HEK293T (cell line): ENCODE results near the gene MICALL2.

Source experiments
- ARNT ChIP-seq: fragments of 450-650 bp; IDR thresholded peaks from 2 replicates; pipeline ENCODE4 v1.6.1; 2017; ENCODE audit warnings: mild to moderate bottlenecking
- BHLHE40 ChIP-seq: fragments of 450-650 bp; IDR thresholded peaks from 2 replicates; pipeline ENCODE4 v1.6.1; 2016; ENCODE audit warnings: mild to moderate bottlenecking, moderate library complexity, borderline replicate concordance
- CTBP1 ChIP-seq: fragments of 450-650 bp; IDR thresholded peaks from 2 replicates; pipeline ENCODE4 v1.6.1; 2016; ENCODE audit warnings: borderline replicate concordance
- ELF4 ChIP-seq: fragments of 450-650 bp; IDR thresholded peaks from 2 replicates; pipeline ENCODE4 v1.6.1; 2017; ENCODE audit warnings: antibody characterized with exemption
- FOXA1 ChIP-seq: fragments of 450-650 bp; IDR thresholded peaks from 2 replicates; pipeline ENCODE4 v1.6.1; 2016; ENCODE audit warnings: mild to moderate bottlenecking
- FOXM1 ChIP-seq: fragments of 450-650 bp; IDR thresholded peaks from 2 replicates; pipeline ENCODE4 v1.6.1; 2017; ENCODE audit warnings: mild to moderate bottlenecking, borderline replicate concordance
- HDGF ChIP-seq: fragments of 450-650 bp; IDR thresholded peaks from 2 replicates; pipeline ENCODE4 v1.6.1; 2017; ENCODE audit warnings: antibody characterized with exemption, borderline replicate concordance
- LEF1 ChIP-seq: fragments of 450-650 bp; IDR thresholded peaks from 2 replicates; pipeline ENCODE4 v1.6.1; 2017; ENCODE audit warnings: mild to moderate bottlenecking, borderline replicate concordance
- NFRKB ChIP-seq: fragments of 450-650 bp; IDR thresholded peaks from 2 replicates; pipeline ENCODE4 v1.6.1; 2016; ENCODE audit warnings: mild to moderate bottlenecking, moderate library complexity
- PKNOX1 ChIP-seq: fragments of 450-650 bp; IDR thresholded peaks from 2 replicates; pipeline ENCODE4 v1.6.1; 2016
- SP1 ChIP-seq: fragments of 450-650 bp; IDR thresholded peaks from 2 replicates; pipeline ENCODE4 v1.6.1; 2017
- SUZ12 ChIP-seq: fragments of 450-650 bp; IDR thresholded peaks from 2 replicates; pipeline ENCODE4 v1.6.1; 2016; ENCODE audit warnings: mild to moderate bottlenecking
- TARDBP ChIP-seq: fragments of 450-650 bp; IDR thresholded peaks from 2 replicates; pipeline ENCODE4 v1.6.1; 2016
- ZNF384 ChIP-seq: fragments of 450-650 bp; IDR thresholded peaks from 2 replicates; pipeline ENCODE4 v1.6.1; 2016

- TF ChIP-seq PKNOX1 (no peak), LEF1 (no peak), TARDBP (no peak), SUZ12 (no peak), FOXA1 (no peak), CTBP1 (no peak), SP1 (no peak), BHLHE40 (no peak), ARNT (no peak), ELF4 (no peak), ZNF384 (no peak), HDGF (no peak), NFRKB (no peak), FOXM1 (no peak)
Measured at GRCh38 chr7:1492221-1492620, 33.0 kb upstream of the MICALL2 start.
